Astrocyte (in vitro differentiated cells and primary cell): Measurements from ENCODE around the gene TUBB. TPM values are rescaled to one million over a fixed set of nuclear protein-coding genes. Genes with fewer than 3 reads are reported as not detected.

ENCODE experiments used
- DNase-seq: peaks from one replicate; pipeline ENCODE4 v3.0.0-alpha.2; 2010; ENCODE audit warnings: low read depth
- FAIRE-seq: peaks from 2 replicates; lab custom pipeline; 2011; peaks lifted over from hg19 to GRCh38; lab: Jason Lieb, UNC
- H2AFZ ChIP-seq: 2 replicates; pipeline ENCODE4 v1.6.0; 2012; ENCODE audit warnings: low read depth, low read length, inconsistent platforms
- H3K27ac ChIP-seq: 2 replicates; pipeline ENCODE4 v1.5.1; 2011; ENCODE audit warnings: low read depth, low read length, inconsistent platforms
- H3K27me3 ChIP-seq: 2 replicates; pipeline ENCODE4 v1.6.0; 2011; ENCODE audit warnings: low read length, inconsistent platforms; ENCODE audit not compliant: insufficient read depth
- H3K36me3 ChIP-seq: 2 replicates; pipeline ENCODE4 v1.5.1; 2011; ENCODE audit warnings: low read length, inconsistent platforms; ENCODE audit not compliant: insufficient read depth
- H3K4me1 ChIP-seq: 2 replicates; pipeline ENCODE4 v1.5.1; 2011; ENCODE audit warnings: low read length, inconsistent platforms; ENCODE audit not compliant: insufficient read depth
- H3K4me2 ChIP-seq: 2 replicates; pipeline ENCODE4 v1.6.0; 2012; ENCODE audit warnings: low read length, inconsistent platforms
- H3K4me3 ChIP-seq: 2 replicates; pipeline ENCODE4 v1.5.1; 2011; ENCODE audit warnings: low read depth, mild to moderate bottlenecking, low read length, inconsistent platforms; ENCODE audit not compliant: insufficient read depth
- H3K79me2 ChIP-seq: 2 replicates; pipeline ENCODE4 v1.6.0; 2012; ENCODE audit warnings: mild to moderate bottlenecking, low read length, inconsistent platforms; ENCODE audit not compliant: insufficient read depth
- H3K9ac ChIP-seq: 2 replicates; pipeline ENCODE4 v1.6.0; 2012; ENCODE audit warnings: mild to moderate bottlenecking, low read length, inconsistent platforms
- H3K9me3 ChIP-seq: 2 replicates; pipeline ENCODE4 v1.5.1; 2012; ENCODE audit warnings: low read depth, mild to moderate bottlenecking, low read length, inconsistent platforms; ENCODE audit not compliant: insufficient read depth
- H4K20me1 ChIP-seq: 2 replicates; pipeline ENCODE4 v1.6.0; 2012; ENCODE audit warnings: low read length, inconsistent platforms; ENCODE audit not compliant: insufficient read depth
- H3K27ac Mint-ChIP-seq: one replicate; pipeline ENCODE4 v1.8.0; 2021; ENCODE audit warnings: mild to moderate bottlenecking, mixed read lengths; ENCODE audit not compliant: unreplicated experiment
- H3K27me3 Mint-ChIP-seq: one replicate; pipeline ENCODE4 v1.8.0; 2021; ENCODE audit warnings: low read depth, mixed read lengths; ENCODE audit not compliant: unreplicated experiment
- H3K36me3 Mint-ChIP-seq: one replicate; pipeline ENCODE4 v1.8.0; 2021; ENCODE audit warnings: low read depth, mixed read lengths; ENCODE audit not compliant: unreplicated experiment
- H3K4me1 Mint-ChIP-seq: one replicate; pipeline ENCODE4 v1.8.0; 2021; ENCODE audit warnings: low read depth, mixed read lengths; ENCODE audit not compliant: unreplicated experiment
- H3K4me3 Mint-ChIP-seq: one replicate; pipeline ENCODE4 v1.8.0; 2021; ENCODE audit warnings: mild to moderate bottlenecking, moderate library complexity, mixed read lengths; ENCODE audit not compliant: unreplicated experiment
- H3K9me3 Mint-ChIP-seq: one replicate; pipeline ENCODE4 v1.8.0; 2021; ENCODE audit warnings: mild to moderate bottlenecking, mixed read lengths; ENCODE audit not compliant: unreplicated experiment
- CTCF ChIP-seq: IDR thresholded peaks from 2 replicates; pipeline ENCODE4 v1.5.1; 2011; ENCODE audit warnings: low read depth, mild to moderate bottlenecking, inconsistent platforms, low read length, moderate library complexity; ENCODE audit not compliant: insufficient read depth
- EZH2 ChIP-seq: IDR thresholded peaks from 2 replicates; pipeline ENCODE4 v1.6.1; 2012; ENCODE audit warnings: mild to moderate bottlenecking, low read length, inconsistent platforms; ENCODE audit not compliant: insufficient read depth
- total RNA-seq: library from RNA; stranded (reverse); gene quantifications from 2 replicates; pipeline ENCODE4 v1.2.1, GENCODE V29; 2021

The TUBB gene
- total RNA-seq, 1 donor from 2014 or later, result 887 TPM

DNA sequence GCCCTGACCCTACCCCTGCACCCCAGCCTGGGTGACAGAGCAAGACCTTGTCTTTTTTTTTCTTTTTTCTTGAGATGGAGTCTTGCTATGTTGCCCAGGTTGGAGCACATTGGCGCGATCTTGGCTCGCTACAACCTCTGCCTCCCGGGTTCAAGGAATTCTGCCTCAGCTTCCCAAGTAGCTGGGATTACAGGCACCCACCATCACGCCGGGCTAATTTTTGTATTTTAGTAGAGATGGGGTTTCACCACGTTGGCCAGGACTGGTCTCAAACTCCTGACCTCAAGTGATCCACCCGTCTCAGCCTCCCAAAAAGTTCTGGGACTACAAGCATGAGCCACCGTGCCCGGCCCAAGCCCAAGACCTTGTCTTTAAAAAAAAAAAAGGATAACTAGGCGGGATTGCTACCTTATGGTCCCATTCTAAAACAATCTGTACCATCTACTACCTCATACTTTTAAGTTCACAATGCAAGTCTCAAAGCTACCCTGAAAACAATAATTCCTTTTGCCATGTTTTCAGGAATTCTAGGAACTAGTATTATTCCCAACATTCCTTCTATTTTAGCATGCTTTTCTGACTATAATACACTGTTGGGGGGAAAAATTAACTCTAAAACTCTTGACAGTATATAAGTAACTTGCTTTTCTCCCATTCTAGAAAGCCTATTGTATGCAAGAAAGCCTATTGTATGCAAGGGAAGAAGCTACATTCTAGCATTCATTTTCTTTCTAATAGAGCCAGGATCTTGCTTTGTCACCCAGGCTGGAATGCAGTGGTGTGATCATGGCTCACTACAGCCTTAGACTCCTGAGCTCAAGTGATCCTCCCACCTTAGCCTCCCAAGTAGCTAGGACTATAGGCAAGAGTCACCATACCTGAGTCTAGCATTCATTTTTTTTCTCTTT is 6.6 kb downstream of the TUBB start:
- Histone ChIP-seq H3K27me3 (no peaks in the 10 kb centered on the region), H3K79me2 (peaks cover 37% of the 10 kb centered on the region), H2AFZ (no peak overlapping the region), H3K4me2 (no peak overlapping the region), H3K27ac (no peak overlapping the region), H3K36me3 (peaks cover 36% of the 10 kb centered on the region), H3K9me3 (no peaks in the 10 kb centered on the region), H4K20me1 (peaks cover 61% of the 10 kb centered on the region), H3K4me3 (no peak overlapping the region), H3K4me1 (peaks cover 34% of the 10 kb centered on the region), H3K9ac (no peak overlapping the region)
- Mint-ChIP-seq H3K27me3 (no peaks in the 10 kb centered on the region), H3K4me3 (no peak overlapping the region), H3K27ac (peak overlapping the region; percentile 47), H3K36me3 (peaks cover 23% of the 10 kb centered on the region), H3K9me3 (no peaks in the 10 kb centered on the region), H3K4me1 (peaks cover 25% of the 10 kb centered on the region)
- TF ChIP-seq CTCF (no peak), EZH2 (no peak)
- FAIRE-seq (no peak), DNase-seq (no peak)

DNA sequence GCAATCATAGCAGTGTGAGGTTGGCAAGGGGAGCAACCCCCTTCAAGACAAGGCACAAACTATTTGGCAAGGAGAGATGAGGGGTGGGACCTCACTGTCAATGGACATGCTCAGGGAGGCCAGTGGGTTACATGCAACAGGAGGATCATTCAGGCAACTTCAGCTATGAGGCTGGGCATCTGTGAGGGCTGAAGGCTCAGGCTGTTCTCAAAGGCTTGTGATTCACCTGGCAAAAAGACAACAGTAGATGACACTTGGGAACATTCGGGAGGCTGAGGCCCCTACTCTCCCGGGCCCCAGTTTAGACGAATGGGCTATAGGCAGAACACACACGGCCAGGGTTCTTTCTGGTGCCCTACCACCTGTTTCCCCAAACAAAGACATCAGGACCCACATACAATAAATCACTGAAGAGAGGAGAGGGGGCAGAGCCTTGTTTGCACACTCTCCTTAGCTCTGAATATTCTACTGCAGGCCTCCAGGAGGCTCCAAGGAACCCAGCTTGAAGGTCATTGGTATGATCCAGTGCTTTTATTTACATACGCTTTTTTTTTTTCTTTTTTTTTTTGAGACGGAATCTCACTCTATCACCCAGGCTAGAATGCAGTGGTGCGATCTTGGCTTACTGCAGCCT is 7.9 kb downstream of the TUBB start:
- no peaks in the 10 kb centered on the region for H3K27me3 Mint-ChIP-seq
- Histone ChIP-seq H2AFZ (no peak overlapping the region), H3K4me3 (no peak overlapping the region), H3K4me2 (no peak overlapping the region), H3K36me3 (peaks cover 35% of the 10 kb centered on the region), H3K79me2 (peaks cover 24% of the 10 kb centered on the region), H4K20me1 (peaks cover 49% of the 10 kb centered on the region), H3K9me3 (no peaks in the 10 kb centered on the region), H3K27ac (peak overlapping the region; percentile 43), H3K27me3 (no peaks in the 10 kb centered on the region), H3K9ac (peak overlapping the region; percentile 24), H3K4me1 (peaks cover 31% of the 10 kb centered on the region)
- no peaks in the 10 kb centered on the region for H3K9me3 Mint-ChIP-seq
- TF ChIP-seq CTCF (no peak), EZH2 (no peak)
- H3K4me1 Mint-ChIP-seq, result peaks cover 24% of the 10 kb centered on the region
- no peak overlapping the region for H3K4me3 Mint-ChIP-seq
- peaks cover 26% of the 10 kb centered on the region for H3K36me3 Mint-ChIP-seq
- FAIRE-seq (no peak), DNase-seq (no peak)
- H3K27ac Mint-ChIP-seq, result peak overlapping the region; percentile 16
